Measurements from ENCODE around the gene IFITM2. TPM values are rescaled to one million over a fixed set of nuclear protein-coding genes. Genes with fewer than 3 reads are reported as not detected.

The IFITM2 gene
- total and polyA plus RNA-seq, 2 donors = 14.8 to 765 TPM

DNA sequence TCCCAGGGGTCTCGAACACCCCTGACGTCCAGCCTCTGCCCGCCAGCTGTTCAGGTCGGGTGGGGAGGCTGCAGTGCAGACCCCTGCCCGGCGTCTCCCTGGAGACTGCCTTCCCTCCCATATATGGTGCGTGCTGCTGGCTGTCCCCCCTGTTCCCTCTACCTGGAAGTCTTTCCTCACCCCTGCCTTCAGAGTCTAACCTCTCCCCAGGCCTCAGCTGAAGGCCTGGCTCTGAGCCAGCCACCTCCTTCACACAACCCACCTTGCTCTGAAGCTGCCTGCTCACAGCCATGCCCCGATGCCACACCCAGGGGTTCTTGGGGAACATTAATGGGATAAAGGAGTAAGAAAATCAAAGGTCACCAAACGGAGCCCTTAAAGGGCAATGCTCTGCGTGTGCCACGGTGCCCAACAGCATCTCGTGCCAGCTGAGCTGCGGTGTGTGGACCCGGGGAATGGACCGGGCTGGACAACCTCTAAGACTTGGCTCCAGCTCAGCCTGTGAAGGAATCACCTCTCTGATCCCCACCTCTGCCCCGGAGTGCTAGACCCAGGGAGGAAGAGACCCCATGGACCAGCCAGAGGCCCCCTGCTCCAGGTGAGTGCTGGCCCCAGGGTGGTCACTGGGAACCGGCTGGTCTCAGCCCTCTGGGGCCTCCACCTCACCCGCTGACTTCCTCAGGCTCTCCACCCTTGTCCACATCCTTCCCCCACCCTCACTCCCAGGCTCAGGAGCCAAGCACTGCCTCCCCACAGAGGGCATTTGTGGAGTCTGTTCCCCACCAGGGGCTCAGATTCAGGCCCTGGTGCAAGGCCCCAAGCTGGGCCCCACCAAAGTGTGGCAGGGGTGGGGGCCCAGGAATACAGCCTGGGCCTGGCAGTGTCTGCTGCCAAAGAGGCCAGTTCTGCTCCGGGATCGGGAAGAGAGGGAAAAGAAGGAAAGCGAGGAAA, 29.3 kb upstream of the IFITM2 start, which contains the start of gene NLRP6:
Gene NLRP6, plus strand, starts transcription at position 407 of the 951 bp plus-strand sequence. Its CDS starts 163 bp downstream, at position 570.
- Histone ChIP-seq H3K4me3 (ENCODE audit: low read depth, low read length) (peak within 1 kb of the TSS; percentile 28), H3K27ac (ENCODE audit: low read depth) (no peak within 1 kb of the TSS), H3K4me1 (ENCODE audit: insufficient read depth) (no peaks in the 10 kb centered on the region), H3K36me3 (ENCODE audit: insufficient read depth) (no peaks in the 10 kb centered on the region)
- 72% methylated on average over 21 of the region's 21 CpGs for WGBS
- DNase-seq (ENCODE audit: extremely low spot score) = no peak

DNA sequence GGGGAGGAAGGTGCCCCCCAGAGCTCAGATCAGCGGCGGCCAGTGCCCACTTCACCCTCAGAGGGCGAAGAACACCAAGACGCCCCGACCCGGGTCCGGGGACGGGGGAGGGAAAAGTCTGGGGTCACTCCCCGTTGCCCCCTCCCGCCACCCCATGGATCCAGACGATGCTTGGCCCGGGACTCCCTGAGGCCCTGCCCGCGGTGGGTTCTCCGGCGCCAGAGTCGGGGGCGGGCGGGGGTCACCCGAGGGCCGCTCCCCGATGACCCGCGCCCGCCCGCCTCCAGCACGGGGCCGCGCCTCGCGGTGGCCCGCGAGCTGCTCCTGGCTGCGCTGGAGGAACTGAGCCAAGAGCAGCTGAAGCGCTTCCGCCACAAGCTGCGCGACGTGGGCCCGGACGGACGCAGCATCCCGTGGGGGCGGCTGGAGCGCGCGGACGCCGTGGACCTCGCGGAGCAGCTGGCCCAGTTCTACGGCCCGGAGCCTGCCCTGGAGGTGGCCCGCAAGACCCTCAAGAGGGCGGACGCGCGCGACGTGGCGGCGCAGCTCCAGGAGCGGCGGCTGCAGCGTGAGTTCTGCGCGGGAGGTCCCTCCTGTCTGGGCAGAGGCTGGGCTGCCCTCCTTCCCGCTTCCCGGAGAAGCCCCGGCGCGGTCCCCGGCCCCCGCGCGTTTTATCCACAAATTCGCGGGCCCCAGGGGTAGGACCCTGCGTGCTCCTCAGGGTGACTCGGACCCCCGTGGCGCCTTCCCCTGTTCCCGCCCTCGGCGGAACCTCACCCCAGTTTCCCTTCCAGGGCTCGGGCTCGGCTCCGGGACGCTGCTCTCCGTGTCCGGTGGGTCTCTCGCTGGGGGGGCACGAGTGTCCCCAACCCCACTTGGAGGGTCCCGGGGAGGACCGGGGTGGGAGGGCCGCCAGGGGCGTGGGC, 28.3 kb upstream of the IFITM2 start:
- 14% methylated on average over 97 of the region's 97 CpGs for WGBS
- H3K4me3 ChIP-seq (ENCODE audit: low read depth, low read length) = peak overlapping the region; percentile 28
- no peak for DNase-seq (ENCODE audit: extremely low spot score)

GRCh38 chr11:279966-280705, 27.5 kb upstream of the IFITM2 start:
- 3% methylated on average over 85 of the region's 85 CpGs for WGBS
- DNase-seq (ENCODE audit: extremely low spot score) = no peak
- peak overlapping the region; percentile 28 for H3K4me3 ChIP-seq (ENCODE audit: low read depth, low read length)

More for the DNA sequence above, 28.3 kb upstream of the IFITM2 start:
- Histone ChIP-seq H3K4me1 (ENCODE audit: insufficient read depth) (no peaks in the 10 kb centered on the region), H3K36me3 (ENCODE audit: insufficient read depth) (no peaks in the 10 kb centered on the region), H3K27ac (ENCODE audit: low read depth) (no peak overlapping the region)

DNA sequence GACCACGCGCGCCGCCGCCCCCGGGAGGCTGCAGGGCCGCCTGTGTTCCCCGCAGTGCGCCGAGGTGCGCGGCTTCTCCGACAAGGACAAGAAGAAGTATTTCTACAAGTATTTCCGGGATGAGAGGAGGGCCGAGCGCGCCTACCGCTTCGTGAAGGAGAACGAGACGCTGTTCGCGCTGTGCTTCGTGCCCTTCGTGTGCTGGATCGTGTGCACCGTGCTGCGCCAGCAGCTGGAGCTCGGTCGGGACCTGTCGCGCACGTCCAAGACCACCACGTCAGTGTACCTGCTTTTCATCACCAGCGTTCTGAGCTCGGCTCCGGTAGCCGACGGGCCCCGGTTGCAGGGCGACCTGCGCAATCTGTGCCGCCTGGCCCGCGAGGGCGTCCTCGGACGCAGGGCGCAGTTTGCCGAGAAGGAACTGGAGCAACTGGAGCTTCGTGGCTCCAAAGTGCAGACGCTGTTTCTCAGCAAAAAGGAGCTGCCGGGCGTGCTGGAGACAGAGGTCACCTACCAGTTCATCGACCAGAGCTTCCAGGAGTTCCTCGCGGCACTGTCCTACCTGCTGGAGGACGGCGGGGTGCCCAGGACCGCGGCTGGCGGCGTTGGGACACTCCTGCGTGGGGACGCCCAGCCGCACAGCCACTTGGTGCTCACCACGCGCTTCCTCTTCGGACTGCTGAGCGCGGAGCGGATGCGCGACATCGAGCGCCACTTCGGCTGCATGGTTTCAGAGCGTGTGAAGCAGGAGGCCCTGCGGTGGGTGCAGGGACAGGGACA, 26.7 kb upstream of the IFITM2 start:
- Histone ChIP-seq H3K36me3 (ENCODE audit: insufficient read depth) (no peaks in the 10 kb centered on the region), H3K4me1 (ENCODE audit: insufficient read depth) (no peaks in the 10 kb centered on the region), H3K27ac (ENCODE audit: low read depth) (no peak overlapping the region), H3K4me3 (ENCODE audit: low read depth, low read length) (peak overlapping the region; percentile 28)
- DNase-seq (ENCODE audit: extremely low spot score) = no peak
- WGBS = 10% methylated on average over 79 of the region's 79 CpGs

More at GRCh38 chr11:279966-280705, 27.5 kb upstream of the IFITM2 start:
- Histone ChIP-seq H3K27ac (ENCODE audit: low read depth) (no peak overlapping the region), H3K36me3 (ENCODE audit: insufficient read depth) (no peaks in the 10 kb centered on the region), H3K4me1 (ENCODE audit: insufficient read depth) (no peaks in the 10 kb centered on the region)

GRCh38 chr11:281486-282161, 26.0 kb upstream of the IFITM2 start:
- H3K4me1 ChIP-seq (ENCODE audit: insufficient read depth) = no peaks in the 10 kb centered on the region

GRCh38 chr11:282171-282570, 25.4 kb upstream of the IFITM2 start:
- Histone ChIP-seq H3K36me3 (ENCODE audit: insufficient read depth) (no peaks in the 10 kb centered on the region), H3K27ac (ENCODE audit: low read depth) (no peak overlapping the region), H3K4me3 (ENCODE audit: low read depth, low read length) (no peak overlapping the region), H3K4me1 (ENCODE audit: insufficient read depth) (no peaks in the 10 kb centered on the region)
- 56% methylated on average over 4 of the region's 4 CpGs for WGBS
- DNase-seq (ENCODE audit: extremely low spot score) = no peak

More at GRCh38 chr11:281486-282161, 26.0 kb upstream of the IFITM2 start:
- Histone ChIP-seq H3K27ac (ENCODE audit: low read depth) (no peak overlapping the region), H3K4me3 (ENCODE audit: low read depth, low read length) (no peak overlapping the region), H3K36me3 (ENCODE audit: insufficient read depth) (no peaks in the 10 kb centered on the region)
- 33% methylated on average over 26 of the region's 26 CpGs for WGBS
- no peak for DNase-seq (ENCODE audit: extremely low spot score)

DNA sequence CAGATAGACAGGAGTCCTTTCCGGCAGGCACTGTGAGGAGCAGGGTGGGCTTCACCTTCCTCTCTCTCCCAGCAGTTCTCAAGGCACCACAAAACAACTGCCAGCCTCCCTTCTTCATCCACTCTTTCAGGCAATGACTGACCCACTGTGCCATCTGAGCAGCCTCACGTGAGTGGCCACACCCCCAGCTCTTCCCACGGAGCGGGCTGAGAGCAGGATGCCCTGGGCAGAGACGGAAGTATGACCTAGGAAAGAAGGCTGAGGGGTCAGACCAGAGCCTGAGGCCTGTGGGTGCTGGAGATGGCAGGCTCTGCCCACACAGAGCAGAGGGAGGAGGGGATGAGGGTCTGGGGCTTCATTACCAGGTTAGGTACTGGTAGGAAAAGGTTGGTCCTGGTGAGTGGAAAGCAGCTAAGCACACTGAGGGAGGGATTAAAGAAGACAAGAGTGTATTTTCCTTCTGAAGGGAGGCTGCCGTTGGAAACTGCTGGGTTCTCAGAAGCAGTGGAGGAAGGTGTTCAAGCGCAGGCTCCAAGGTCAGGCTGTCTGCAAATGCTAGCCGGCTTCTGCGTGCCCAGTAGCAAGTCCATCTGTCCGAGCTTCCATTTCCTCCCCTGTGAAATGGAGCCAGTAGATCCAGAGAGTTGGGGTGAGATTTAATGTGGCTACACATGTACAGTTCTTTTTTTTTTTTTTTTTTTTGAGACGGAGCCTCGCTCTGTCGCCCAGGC, 24.8 kb upstream of the IFITM2 start:
- Histone ChIP-seq H3K36me3 (ENCODE audit: insufficient read depth) (no peaks in the 10 kb centered on the region), H3K4me3 (ENCODE audit: low read depth, low read length) (no peak overlapping the region), H3K27ac (ENCODE audit: low read depth) (no peak overlapping the region), H3K4me1 (ENCODE audit: insufficient read depth) (no peaks in the 10 kb centered on the region)
- WGBS = 61% methylated on average over 12 of the region's 13 CpGs
- no peak for DNase-seq (ENCODE audit: extremely low spot score)

DNA sequence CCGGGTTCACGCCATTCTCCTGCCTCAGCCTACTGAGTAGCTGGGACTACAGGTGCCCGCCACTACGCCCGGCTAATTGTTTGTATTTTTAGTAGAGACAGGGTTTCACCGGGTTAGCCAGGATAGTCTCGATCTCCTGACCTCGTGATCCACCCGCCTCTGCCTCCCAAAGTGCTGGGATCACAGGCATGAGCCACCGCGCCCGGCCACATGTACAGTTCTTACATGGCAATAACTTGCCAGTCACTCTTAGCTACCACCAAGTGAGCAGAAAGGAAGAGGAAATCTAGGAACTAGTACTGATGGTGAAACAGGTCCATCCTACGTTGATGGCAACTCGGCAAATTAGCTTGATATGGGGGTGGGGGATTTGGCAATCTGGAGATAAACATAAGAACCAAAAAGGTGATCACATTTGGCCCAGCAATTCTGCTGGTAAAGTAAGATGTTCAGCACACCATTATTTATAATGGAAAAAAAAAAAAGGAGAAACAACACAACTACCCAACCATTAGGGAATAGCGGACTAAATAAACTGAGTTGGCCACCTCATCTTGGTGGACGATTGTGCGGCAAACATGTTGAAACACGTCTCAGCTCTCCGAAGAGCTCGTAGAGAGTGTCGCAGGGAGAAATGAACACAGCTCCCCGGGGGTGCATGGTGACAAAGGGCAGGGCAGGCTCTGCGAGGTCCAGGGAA, 24.1 kb upstream of the IFITM2 start:
- WGBS = 83% methylated on average over 23 of the region's 23 CpGs
- no peak overlapping the region for H3K27ac ChIP-seq (ENCODE audit: low read depth)
- no peaks in the 10 kb centered on the region for H3K36me3 ChIP-seq (ENCODE audit: insufficient read depth)
- no peaks in the 10 kb centered on the region for H3K4me1 ChIP-seq (ENCODE audit: insufficient read depth)
- no peak for DNase-seq (ENCODE audit: extremely low spot score)
- H3K4me3 ChIP-seq (ENCODE audit: low read depth, low read length) = no peak overlapping the region

DNA sequence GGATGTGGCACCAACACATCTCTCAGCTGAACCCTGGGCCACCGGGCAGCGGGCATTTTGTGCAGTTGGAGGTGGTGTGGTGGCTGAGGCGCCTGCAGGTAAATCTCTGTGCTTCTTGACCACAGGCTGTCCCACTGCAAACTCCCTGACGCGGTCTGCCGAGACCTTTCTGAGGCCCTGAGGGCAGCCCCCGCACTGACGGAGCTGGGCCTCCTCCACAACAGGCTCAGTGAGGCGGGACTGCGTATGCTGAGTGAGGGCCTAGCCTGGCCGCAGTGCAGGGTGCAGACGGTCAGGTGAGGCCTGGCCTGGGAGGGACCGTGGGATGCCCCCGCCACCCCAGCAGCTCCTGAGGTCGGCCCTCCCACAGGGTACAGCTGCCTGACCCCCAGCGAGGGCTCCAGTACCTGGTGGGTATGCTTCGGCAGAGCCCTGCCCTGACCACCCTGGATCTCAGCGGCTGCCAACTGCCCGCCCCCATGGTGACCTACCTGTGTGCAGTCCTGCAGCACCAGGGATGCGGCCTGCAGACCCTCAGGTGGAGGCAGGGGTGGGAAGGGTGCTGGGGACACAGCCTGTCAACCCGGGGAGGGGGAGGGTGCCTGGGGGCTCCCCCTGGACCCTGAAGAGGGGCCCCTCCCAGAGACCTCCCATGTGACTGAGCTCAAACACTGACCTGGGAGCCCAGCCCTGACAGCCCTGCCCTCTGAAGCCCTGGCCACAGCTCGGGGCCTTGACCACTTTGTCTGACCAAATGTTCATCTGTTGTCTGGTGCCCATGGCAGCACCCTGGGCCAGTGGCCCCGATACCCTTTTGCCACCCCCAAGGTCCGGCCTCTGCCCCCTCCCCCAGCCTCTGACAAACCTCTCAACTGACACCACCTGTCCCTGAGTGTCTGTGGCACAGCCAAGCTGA, 23.3 kb upstream of the IFITM2 start:
- Histone ChIP-seq H3K27ac (ENCODE audit: low read depth) (no peak overlapping the region), H3K36me3 (ENCODE audit: insufficient read depth) (no peaks in the 10 kb centered on the region), H3K4me1 (ENCODE audit: insufficient read depth) (no peaks in the 10 kb centered on the region), H3K4me3 (ENCODE audit: low read depth, low read length) (no peak overlapping the region)
- no peak for DNase-seq (ENCODE audit: extremely low spot score)
- WGBS = 84% methylated on average over 24 of the region's 24 CpGs

DNA sequence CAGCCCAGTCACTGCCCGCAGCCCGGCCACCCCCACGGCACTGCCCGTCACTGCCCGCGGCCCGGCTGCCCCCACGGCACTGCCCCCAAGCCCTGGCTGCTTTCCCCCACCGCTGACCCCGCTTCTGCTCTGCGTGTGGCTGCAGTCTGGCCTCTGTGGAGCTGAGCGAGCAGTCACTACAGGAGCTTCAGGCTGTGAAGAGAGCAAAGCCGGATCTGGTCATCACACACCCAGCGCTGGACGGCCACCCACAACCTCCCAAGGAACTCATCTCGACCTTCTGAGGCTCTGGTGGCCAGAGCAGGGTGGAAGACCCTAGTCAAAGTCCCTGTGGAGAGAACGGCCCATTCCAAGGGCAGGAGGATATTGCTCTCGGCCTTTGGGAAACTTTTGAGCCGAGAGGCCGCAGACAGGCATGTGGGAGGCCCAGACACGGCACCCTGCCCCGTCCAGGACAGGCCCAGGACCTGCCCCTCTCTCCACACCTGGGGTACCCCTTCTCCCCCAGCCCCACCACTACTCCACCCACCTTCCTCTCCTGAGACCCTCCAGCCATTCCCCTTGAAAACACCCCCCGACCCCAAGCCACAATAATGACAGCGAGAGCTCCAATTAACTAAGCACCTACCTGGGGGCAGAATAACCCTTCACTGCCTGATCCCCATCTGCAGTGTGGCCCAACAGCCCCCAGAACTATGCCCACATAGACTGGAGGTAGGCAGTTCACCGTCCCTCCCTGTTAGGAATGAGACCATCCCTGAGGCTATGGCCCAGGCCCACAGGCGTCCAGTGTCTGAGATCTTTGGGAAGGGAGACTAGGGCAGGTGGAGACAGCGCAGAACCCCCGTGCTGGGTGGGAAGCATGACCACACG, 22.4 kb upstream of the IFITM2 start:
- no peak for DNase-seq (ENCODE audit: extremely low spot score)
- WGBS = 85% methylated on average over 29 of the region's 29 CpGs
- Histone ChIP-seq H3K4me1 (ENCODE audit: insufficient read depth) (no peaks in the 10 kb centered on the region), H3K4me3 (ENCODE audit: low read depth, low read length) (no peak overlapping the region), H3K36me3 (ENCODE audit: insufficient read depth) (no peaks in the 10 kb centered on the region), H3K27ac (ENCODE audit: low read depth) (no peak overlapping the region)

Data from urinary bladder (tissue), 4 donors.